GM18519 (cell line): ENCODE measurements around the gene C22orf15.

Experiments used
- ATAC-seq: cut with Tn5 transposase; IDR thresholded peaks from one replicate; pipeline ENCODE4 v1.9.1; 2021; ENCODE audit warnings: mild to moderate bottlenecking, moderate library complexity; ENCODE audit not compliant: unreplicated experiment, low FRiP score

Gene C22orf15

GRCh38 chr22:23750367-23750713 is 12.4 kb upstream of the C22orf15 start:
- no peak for ATAC-seq

- ATAC-seq, result no peak
Observed at GRCh38 chr22:23750714-23751440, 11.9 kb upstream of the C22orf15 start, which contains the start of gene ZNF70. Gene ZNF70 (minus strand): TSS chr22:23751112. CDS start chr22:23745140, 5,972 bp downstream.

GRCh38 chr22:23751441-23751996 is 11.3 kb upstream of the C22orf15 start:
- no peak for ATAC-seq

- no peak for ATAC-seq
Observed at GRCh38 chr22:23752090-23752691, 10.6 kb upstream of the C22orf15 start.

- ATAC-seq, result no peak
Observed at GRCh38 chr22:23752750-23753149, 10.0 kb upstream of the C22orf15 start.

- no peak for ATAC-seq
Observed at GRCh38 chr22:23753385-23753784, 9.4 kb upstream of the C22orf15 start.

GRCh38 chr22:23754220-23754919 is 8.4 kb upstream of the C22orf15 start, which contains the start of gene VPREB3:
Gene VPREB3 (minus strand): TSS chr22:23754425. CDS start chr22:23754363, 62 bp downstream.
- ATAC-seq, result no peak

GRCh38 chr22:23754980-23755636 is 7.7 kb upstream of the C22orf15 start:
- no peak for ATAC-seq

GRCh38 chr22:23755711-23756110 is 7.1 kb upstream of the C22orf15 start:
- ATAC-seq, result no peak

GRCh38 chr22:23756891-23757290 is 5.9 kb upstream of the C22orf15 start:
- no peak for ATAC-seq

- no peak for ATAC-seq
Observed at GRCh38 chr22:23759566-23759965, 3.2 kb upstream of the C22orf15 start.

- ATAC-seq, result no peak
Observed at GRCh38 chr22:23760056-23760455, 2.7 kb upstream of the C22orf15 start.

GRCh38 chr22:23763579-23763945 is 772 bp downstream of the C22orf15 start:
- ATAC-seq, result no peak

GRCh38 chr22:23763954-23764353 is 1.2 kb downstream of the C22orf15 start:
- ATAC-seq, result no peak

- ATAC-seq, result no peak
Observed at GRCh38 chr22:23764899-23765881, 2.4 kb downstream of the C22orf15 start.

- ATAC-seq, result no peak
Observed at GRCh38 chr22:23767303-23767672, 4.5 kb downstream of the C22orf15 start.

GRCh38 chr22:23767673-23768548 is 5.1 kb downstream of the C22orf15 start, which contains the start of gene CHCHD10:
Gene CHCHD10 (minus strand): TSS chr22:23767972. CDS start chr22:23767874, 98 bp downstream.
- ATAC-seq, result no peak

- no peak for ATAC-seq
Observed at GRCh38 chr22:23769321-23769965, 6.7 kb downstream of the C22orf15 start.
